IMR-90 (cell line): ENCODE measurements around the gene GABRB1. TPM values are rescaled to one million over a fixed set of nuclear protein-coding genes. Genes with fewer than 3 reads are reported as not detected.

Experiments
- ATAC-seq: fragments of 200-7000 bp; cut with Tn5 transposase; 2 replicates; pipeline ENCODE4 v1.9.1; 2020; ENCODE audit warnings: low read depth, mild to moderate bottlenecking, moderate library complexity
- BruUV-seq: library from RNA; stranded (reverse); fragments of 400-500 nt; replicated peaks from 2 replicates; lab custom pipeline; 2021; lab: Mats Ljungman, UMichigan
- CTCF ChIA-PET: fragments of 300-600 bp; formaldehyde crosslinking; extraction: SDS; loops from one replicate; lab custom pipeline; 2021; ENCODE audit warnings: antibody characterized with exemption; lab: Yijun Ruan, JAX
- POLR2A ChIA-PET: fragments of 300-600 bp; sonication (Branson Sonifier 250); formaldehyde crosslinking; loops from one replicate; lab custom pipeline; 2022; ENCODE audit warnings: antibody characterized with exemption; ENCODE audit not compliant: unreplicated experiment; lab: Charles Lee
- DNase-seq: peaks from one replicate; pipeline ENCODE4 v3.0.0; 2013
- H2AFZ ChIP-seq: replicated peaks from 2 replicates; pipeline ENCODE3; 2013; ENCODE audit warnings: low read length, mild to moderate bottlenecking; ENCODE audit not compliant: poor library complexity
- H2AK5ac ChIP-seq: 2 replicates; pipeline ENCODE4 v1.6.1; 2013; ENCODE audit warnings: low read depth, low read length, inconsistent platforms
- H2AK9ac ChIP-seq: replicated peaks from 2 replicates; pipeline ENCODE3; 2013; ENCODE audit warnings: mild to moderate bottlenecking, low read depth, low read length, moderate library complexity; ENCODE audit not compliant: poor library complexity
- H2BK120ac ChIP-seq: 2 replicates; pipeline ENCODE4 v1.6.1; 2013; ENCODE audit warnings: low read depth, low read length, inconsistent platforms
- H2BK15ac ChIP-seq: 3 replicates; pipeline ENCODE4 v1.6.1; 2013; ENCODE audit warnings: low read depth, low read length, inconsistent platforms
- H2BK20ac ChIP-seq: 2 replicates; pipeline ENCODE4 v1.6.1; 2013; ENCODE audit warnings: low read depth, mild to moderate bottlenecking, inconsistent platforms, low read length, moderate library complexity
- H2BK5ac ChIP-seq: 2 replicates; pipeline ENCODE4 v1.6.1; 2013; ENCODE audit warnings: mild to moderate bottlenecking, low read depth, low read length, inconsistent platforms; ENCODE audit not compliant: poor library complexity, severe bottlenecking
- H3K14ac ChIP-seq: replicated peaks from 2 replicates; pipeline ENCODE4 v1.6.1; 2013; ENCODE audit warnings: low read depth, low read length, inconsistent platforms
- H3K18ac ChIP-seq: 2 replicates; pipeline ENCODE4 v1.6.1; 2013; ENCODE audit warnings: low read depth, low read length, control low read depth
- H3K23ac ChIP-seq: 2 replicates; pipeline ENCODE4 v1.6.1; 2013; ENCODE audit warnings: low read depth, low read length, inconsistent platforms
- H3K27ac ChIP-seq: 2 replicates; pipeline ENCODE4 v1.5.1; 2013; ENCODE audit warnings: mild to moderate bottlenecking, control low read depth, low read length; ENCODE audit not compliant: insufficient read depth
- H3K27me3 ChIP-seq: 2 replicates; pipeline ENCODE4 v1.6.1; 2013; ENCODE audit warnings: low read length; ENCODE audit not compliant: control insufficient read depth, insufficient read depth
- H3K36me3 ChIP-seq: 2 replicates; pipeline ENCODE4 v1.6.1; 2013; ENCODE audit warnings: low read length, mixed read lengths; ENCODE audit not compliant: control insufficient read depth, insufficient read depth
- H3K4ac ChIP-seq: 2 replicates; pipeline ENCODE4 v1.6.1; 2013; ENCODE audit warnings: low read depth, low read length, inconsistent platforms
- H3K4me1 ChIP-seq: 2 replicates; pipeline ENCODE4 v1.6.1; 2013; ENCODE audit warnings: low read length, mixed read lengths; ENCODE audit not compliant: control insufficient read depth, insufficient read depth
- H3K4me2 ChIP-seq: 2 replicates; pipeline ENCODE4 v1.6.1; 2013; ENCODE audit warnings: low read depth, mild to moderate bottlenecking, control low read depth, low read length, moderate library complexity
- H3K4me3 ChIP-seq: 2 replicates; pipeline ENCODE4 v1.5.1; 2013; ENCODE audit warnings: low read depth, mild to moderate bottlenecking, control low read depth, low read length, moderate library complexity; ENCODE audit not compliant: insufficient read depth
- H3K56ac ChIP-seq: 2 replicates; pipeline ENCODE4 v1.6.1; 2013; ENCODE audit warnings: low read length, inconsistent platforms; ENCODE audit not compliant: insufficient read depth; ENCODE audit errors: extremely low read depth
- H3K79me1 ChIP-seq, 2 experiments: 2 replicates each; pipeline ENCODE4 v1.6.1; 2013; ENCODE audit warnings: low read length in 2 of 2, inconsistent platforms in 1 of 2, low read depth in 1 of 2
- H3K9ac ChIP-seq: 2 replicates; pipeline ENCODE4 v1.6.1; 2013; ENCODE audit warnings: low read depth, low read length, control low read depth
- H3K9me1 ChIP-seq: 2 replicates; pipeline ENCODE4 v1.6.1; 2013; ENCODE audit warnings: low read length, inconsistent platforms; ENCODE audit not compliant: insufficient read depth
- H3K9me3 ChIP-seq: 2 replicates; pipeline ENCODE4 v1.6.1; 2013; ENCODE audit warnings: low read length; ENCODE audit not compliant: control insufficient read depth, insufficient read depth
- H4K20me1 ChIP-seq: 2 replicates; pipeline ENCODE4 v1.6.1; 2013; ENCODE audit warnings: low read length, inconsistent platforms; ENCODE audit not compliant: insufficient read depth
- H4K5ac ChIP-seq: 2 replicates; pipeline ENCODE4 v1.6.1; 2013; ENCODE audit warnings: mild to moderate bottlenecking, low read depth, low read length, control low read depth
- H4K8ac ChIP-seq, 2 experiments: 2 replicates each; pipeline ENCODE4 v1.6.1; 2013; ENCODE audit warnings: low read depth in 2 of 2, low read length in 2 of 2, control low read depth in 1 of 2, inconsistent platforms in 1 of 2
- H4K91ac ChIP-seq: 2 replicates; pipeline ENCODE4 v1.6.1; 2013; ENCODE audit warnings: low read depth, low read length, inconsistent platforms; ENCODE audit not compliant: insufficient read depth
- BHLHE40 ChIP-seq: fragments of 150-350 bp; IDR thresholded peaks from 2 replicates; pipeline ENCODE4 v1.6.1; 2016; ENCODE audit warnings: mild to moderate bottlenecking, low read depth, low read length
- CHD1 ChIP-seq: IDR thresholded peaks from 2 replicates; pipeline ENCODE4 v1.6.1; 2012; ENCODE audit warnings: low read depth, low read length, improper control_type of control experiment
- CTCF ChIP-seq: conservative IDR thresholded peaks from 2 replicates; pipeline ENCODE4 v1.5.1; 2012; ENCODE audit warnings: mild to moderate bottlenecking, low read depth, low read length, improper control_type of control experiment
- ELK1 ChIP-seq: fragments of 150-350 bp; IDR thresholded peaks from 2 replicates; pipeline ENCODE4 v1.6.1; 2016; ENCODE audit warnings: low read depth, mild to moderate bottlenecking, low read length, moderate library complexity, borderline replicate concordance
- FOS ChIP-seq: fragments of 150-350 bp; IDR thresholded peaks from 2 replicates; pipeline ENCODE4 v1.6.1; 2016; ENCODE audit warnings: low read depth, low read length
- MAZ ChIP-seq: IDR thresholded peaks from 2 replicates; pipeline ENCODE4 v1.6.1; 2012; ENCODE audit warnings: low read depth, mild to moderate bottlenecking, low read length, improper control_type of control experiment, moderate library complexity, borderline replicate concordance
- MXI1 ChIP-seq: IDR thresholded peaks from 2 replicates; pipeline ENCODE4 v1.6.1; 2012; ENCODE audit warnings: low read depth, mild to moderate bottlenecking, low read length, moderate library complexity, borderline replicate concordance
- NFE2L2 ChIP-seq: fragments of 150-350 bp; IDR thresholded peaks from 2 replicates; pipeline ENCODE4 v1.6.1; 2016; ENCODE audit warnings: low read depth, mild to moderate bottlenecking, low read length
- POLR2A ChIP-seq: IDR thresholded peaks from 2 replicates; pipeline ENCODE4 v1.6.1; 2012; ENCODE audit warnings: mild to moderate bottlenecking, low read depth, low read length
- RCOR1 ChIP-seq: IDR thresholded peaks from 2 replicates; pipeline ENCODE4 v1.6.1; 2012; ENCODE audit warnings: mild to moderate bottlenecking, low read length, improper control_type of control experiment; ENCODE audit not compliant: insufficient replicate concordance
- RFX5 ChIP-seq: IDR thresholded peaks from 2 replicates; pipeline ENCODE4 v1.8.0; 2012; ENCODE audit warnings: low read depth, mild to moderate bottlenecking, low read length, moderate library complexity
- SMC3 ChIP-seq: fragments of 150-350 bp; IDR thresholded peaks from 2 replicates; pipeline ENCODE4 v1.6.1; 2016; ENCODE audit warnings: low read depth, mild to moderate bottlenecking, antibody characterized with exemption, low read length, moderate library complexity
- USF2 ChIP-seq: fragments of 150-350 bp; IDR thresholded peaks from 2 replicates; pipeline ENCODE4 v1.6.1; 2017; ENCODE audit warnings: mild to moderate bottlenecking, antibody characterized with exemption, low read length, low read depth
- WGBS, 2 experiments: methylation state at CpG; one replicate each; pipeline versions ENCODE4 v1.1.5 to v1.1.7; 2013; ENCODE audit warnings: missing lambda C conversion rate in 2 of 2; ENCODE audit not compliant: insufficient read length in 1 of 2; ENCODE audit errors: extremely low coverage in 2 of 2; 5-methylcytosine and 5-hydroxymethylcytosine counted together
- dilution Hi-C: fragments of 300-500 bp; cut with HindIII; formaldehyde crosslinking; loops from one replicate; pipeline ENCODE4 v1.14.3; 2018; ENCODE audit warnings: low sequenced_read_pairs; ENCODE audit not compliant: unreplicated experiment
- in situ Hi-C: fragments of 300-500 bp; cut with MboI; formaldehyde crosslinking; loops from 3 replicates; pipeline ENCODE4 v1.14.3; 2019; ENCODE audit warnings: low sequenced_read_pairs, inconsistent platforms, mixed read lengths
- intact Hi-C: fragments of 100-400 bp; cut with micrococcal nuclease; formaldehyde crosslinking; loops from 2 replicates; pipeline ENCODE4 v1.10.0; 2022
- polyA plus RNA-seq, 3 experiments: library from polyadenylated mRNA; depleted of rRNA; stranded (reverse); fragments of >200 nt; gene quantifications; 2 replicates each; pipeline ENCODE4 v1.2.3, GENCODE V29; 2012; ENCODE audit warnings: low replicate concordance in 1 of 3
- total RNA-seq: library from RNA; depleted of rRNA; stranded (reverse); fragments of >200 nt; gene quantifications from 2 replicates; pipeline ENCODE4 v1.2.3, GENCODE V29; 2012

Gene GABRB1
- total and polyA plus RNA-seq, 2 of the 4 experiments (the other 2 are of a cell fraction) = 4.7 to 16.1 TPM

- Histone ChIP-seq H4K8ac (peak within 1 kb of the TSS; percentile 57 to 96), H2AFZ (peak within 1 kb of the TSS; percentile 90), H3K4me1 (no peaks in the 10 kb centered on the region), H3K56ac (peak within 1 kb of the TSS; percentile 37; the same call in 1 of the 2 replicates), H3K9me1 (peaks cover 5% of the 10 kb centered on the region), H2AK9ac (peak within 1 kb of the TSS; percentile 89), H3K36me3 (no peaks in the 10 kb centered on the region), H2BK5ac (peak within 1 kb of the TSS; percentile 76), H3K4ac (peak within 1 kb of the TSS; percentile 70), H3K27ac (peak within 1 kb of the TSS; percentile 66), H3K18ac (peak within 1 kb of the TSS; percentile 31), H3K9ac (peak within 1 kb of the TSS; percentile 53), H4K20me1 (no peaks in the 10 kb centered on the region), H3K79me1 (peaks cover 15 to 16% of the 10 kb centered on the region in 2 experiments), H2AK5ac (peak within 1 kb of the TSS; percentile 1; the same call in 1 of the 2 replicates), H3K9me3 (no peaks in the 10 kb centered on the region), H4K5ac (peak within 1 kb of the TSS; percentile 52), H2BK120ac (peak within 1 kb of the TSS; percentile 72), H3K14ac (peak within 1 kb of the TSS; percentile 88), H2BK15ac (no peak within 1 kb of the TSS; the same call in 2 of the 3 replicates), H3K4me3 (peak within 1 kb of the TSS; percentile 58), H3K4me2 (peak within 1 kb of the TSS; percentile 90), H3K23ac (peak within 1 kb of the TSS; percentile 79), H4K91ac (peak within 1 kb of the TSS; percentile 40), H3K27me3 (no peaks in the 10 kb centered on the region), H2BK20ac (no peak within 1 kb of the TSS; the same call in 1 of the 2 replicates)
- no TSS peak for BruUV-seq
- WGBS, 2 experiments = 1% methylated on average over 14 of the region's 51 CpGs; no CpG with 5 or more reads in 1 of the 2 experiments
- POLR2A ChIA-PET = interaction anchor here (0.6 kb wide), 1 partner anchor 75 kb away, joined by 3 read pairs; no protein-coding TSS in a partner anchor
- peak; percentile 95 for DNase-seq
- in situ Hi-C loops = no loop called here
- intact Hi-C loops = loop anchor here (5.0 kb wide), 1 partner anchor 99 kb away; no protein-coding TSS in a partner anchor
- dilution Hi-C loops = no loop called here
- CTCF ChIA-PET = interaction anchor here (1.0 to 1.1 kb wide), 4 partner anchors 10 to 102 kb away, joined by 3 to 5 read pairs (median 4); no protein-coding TSS in a partner anchor
- ATAC-seq = peak; percentile 97
- no peak for TF ChIP-seq NFE2L2
- no peak for TF ChIP-seq RCOR1
- peak; percentile 100 for TF ChIP-seq USF2
- TF ChIP-seq BHLHE40 = peak; percentile 74
- no peak; the same call in 1 of the 2 replicates for TF ChIP-seq MAZ
- TF ChIP-seq CTCF = peak; percentile 30
- TF ChIP-seq POLR2A = peak; percentile 39
- TF ChIP-seq SMC3 = no peak; the same call in 1 of the 2 replicates
- TF ChIP-seq RFX5 = no peak
- no peak for TF ChIP-seq CHD1
- peak; percentile 83 for TF ChIP-seq FOS
- TF ChIP-seq MXI1 = peak; percentile 79
- no peak for TF ChIP-seq ELK1
These were observed 432.0 kb downstream of the GABRB1 start, which contains the start of gene COMMD8 for GRCh38 chr4:47463235-47463956. COMMD8 (minus strand) TSS chr4:47463702; CDS start chr4:47463651, 51 bp downstream.
